Stomach (tissue), 4 donors: ENCODE measurements around the gene OGDH.

Source experiments
- CTCF ChIP-seq, 7 experiments: fragments of 450-650 bp in 4 of 7; fragments of 200-600 bp in 3 of 7; sonication (generic) in 3 of 7; IDR thresholded peaks; one replicate each; pipeline ENCODE4 v1.5.1; 2016 to 2019; ENCODE audit warnings: antibody characterized with exemption in 7 of 7, control low read depth in 2 of 7, mild to moderate bottlenecking in 1 of 7
- POLR2A ChIP-seq, 4 donors: fragments of 450-650 bp; IDR thresholded peaks; one replicate each; pipeline ENCODE4 v1.6.1; 2016; ENCODE audit warnings: antibody characterized with exemption in 4 of 4, control low read depth in 2 of 4, mild to moderate bottlenecking in 1 of 4, moderate library complexity in 1 of 4

GRCh38 chr7:44733708-44734481, 127.5 kb downstream of the OGDH start:
- no peak for TF ChIP-seq POLR2A (IDR thresholded peaks at IDR 0.05)
- TF ChIP-seq CTCF (IDR thresholded peaks at IDR 0.05): no peak
